K562 (cell line): ENCODE measurements around the gene HMGCL. TPM values are rescaled to one million over a fixed set of nuclear protein-coding genes. Genes with fewer than 3 reads are reported as not detected.

Source experiments
- ATAC-seq: fragments of 200-7000 bp; cut with Tn5 transposase; 3 replicates; pipeline ENCODE4 v1.9.1; 2020; ENCODE audit warnings: moderate library complexity
- BruUV-seq: library from RNA; stranded (reverse); fragments of 400-500 nt; replicated peaks from 2 replicates; lab custom pipeline; 2021; lab: Mats Ljungman, UMichigan
- CTCF ChIA-PET: fragments of 300-600 bp; formaldehyde crosslinking; extraction: SDS; loops from one replicate; lab custom pipeline; 2021; ENCODE audit warnings: low intra/inter-chr PET ratio; lab: Yijun Ruan, JAX
- POLR2A ChIA-PET: fragments of 300-600, 350-650 bp; sonication (Branson Sonifier 250); formaldehyde crosslinking; extraction: SDS; loops from one replicate; lab custom pipeline; 2021; ENCODE audit warnings: antibody characterized with exemption, inconsistent platforms; lab: Yijun Ruan, JAX
- DNase-seq, 4 experiments: peaks; one replicate each; pipeline versions ENCODE4 v3.0.0 to v3.0.0-alpha.2; 2011 to 2018; ENCODE audit warnings: low spot score in 3 of 4, mixed read lengths in 3 of 4; ENCODE audit errors: extremely low read depth in 1 of 4
- FAIRE-seq: peaks from 2 replicates; lab custom pipeline; 2011; peaks lifted over from hg19 to GRCh38; lab: Jason Lieb, UNC
- H2AFZ ChIP-seq: 2 replicates; pipeline ENCODE4 v1.6.0; 2011; ENCODE audit warnings: low read depth, low read length, control low read depth, inconsistent platforms
- H3K27ac ChIP-seq: fragments of 200-600 bp; 3 replicates; pipeline ENCODE4 v1.8.0; 2011; ENCODE audit warnings: low read depth, mild to moderate bottlenecking, control low read depth, inconsistent platforms, low read length, moderate library complexity, mixed read lengths; ENCODE audit errors: extremely low read depth
- H3K27me3 ChIP-seq, 2 experiments: fragments of 300-600 bp in 1 of 2; 2 replicates in 1 of 2; 3 replicates in 1 of 2; pipeline versions ENCODE4 v1.6.0 to v1.8.0; 2011; ENCODE audit warnings: inconsistent platforms in 2 of 2, low read length in 2 of 2, mild to moderate bottlenecking in 1 of 2, mixed read lengths in 1 of 2, moderate library complexity in 1 of 2; ENCODE audit not compliant: control insufficient read depth in 2 of 2, insufficient read depth in 2 of 2
- H3K36me3 ChIP-seq: fragments of 300-600 bp; 3 replicates; pipeline ENCODE4 v1.8.0; 2011; ENCODE audit warnings: mild to moderate bottlenecking, low read length, inconsistent platforms; ENCODE audit not compliant: control insufficient read depth, insufficient read depth
- H3K4me1 ChIP-seq, 2 experiments: fragments of 200-600 bp in 1 of 2; replicated peaks in 1 of 2; 2 replicates in 1 of 2; 3 replicates in 1 of 2; pipeline versions ENCODE4 v1.5.1 to v1.8.0; 2011; ENCODE audit warnings: inconsistent platforms in 2 of 2, low read length in 2 of 2, mild to moderate bottlenecking in 1 of 2, mixed read lengths in 1 of 2, moderate library complexity in 1 of 2; ENCODE audit not compliant: control insufficient read depth in 2 of 2, insufficient read depth in 2 of 2
- H3K4me2 ChIP-seq: 2 replicates; pipeline ENCODE4 v1.6.1; 2011; ENCODE audit warnings: low read length, control low read depth, inconsistent platforms, mixed read lengths; ENCODE audit not compliant: insufficient read depth
- H3K4me3 ChIP-seq: fragments of 200-600 bp; sonication (generic), shearing (Covaris generic); 2 replicates; pipeline ENCODE4 v1.5.1; 2016; ENCODE audit warnings: control low read depth, inconsistent platforms
- H3K79me2 ChIP-seq: fragments of 200-600 bp; 3 replicates; pipeline ENCODE4 v1.8.0; 2011; ENCODE audit warnings: low read length, inconsistent platforms; ENCODE audit not compliant: control insufficient read depth, insufficient read depth
- H3K9ac ChIP-seq, 2 experiments: 2 replicates each; pipeline versions ENCODE4 v1.6.0 to v1.6.1; 2011; ENCODE audit warnings: low read depth in 2 of 2, low read length in 2 of 2, control low read depth in 1 of 2, inconsistent platforms in 1 of 2, mild to moderate bottlenecking in 1 of 2, mixed read lengths in 1 of 2; ENCODE audit not compliant: insufficient read depth in 1 of 2
- H3K9me1 ChIP-seq: one replicate; pipeline ENCODE4 v1.6.0; 2011; ENCODE audit warnings: inconsistent platforms, mild to moderate bottlenecking, low read length, moderate library complexity; ENCODE audit not compliant: control insufficient read depth, insufficient read depth
- H3K9me3 ChIP-seq: replicated peaks from 2 replicates; pipeline ENCODE4 v1.5.1; 2011; ENCODE audit warnings: low read depth, low read length, inconsistent platforms; ENCODE audit not compliant: control insufficient read depth, insufficient read depth
- H4K20me1 ChIP-seq: replicated peaks from 2 replicates; pipeline ENCODE4 v1.6.1; 2011; ENCODE audit warnings: low read length, inconsistent platforms, mixed read lengths; ENCODE audit not compliant: control insufficient read depth, insufficient read depth
- BRD9 ChIP-seq: fragments of 450-650 bp; IDR thresholded peaks from 2 replicates; pipeline ENCODE4 v1.6.1; 2018; ENCODE audit warnings: low read depth; ENCODE audit not compliant: partially characterized antibody
- CHD4 ChIP-seq: fragments of 200-600 bp; sonication (generic); IDR thresholded peaks from 3 replicates; pipeline ENCODE4 v1.6.1; 2012; ENCODE audit warnings: low read depth, mild to moderate bottlenecking, mixed read lengths, low read length, inconsistent platforms; ENCODE audit not compliant: insufficient read depth, insufficient replicate concordance, poor library complexity, severe bottlenecking
- EWSR1 ChIP-seq: fragments of 450-650 bp; IDR thresholded peaks from 2 replicates; pipeline ENCODE4 v1.6.1; 2018; ENCODE audit warnings: borderline replicate concordance, mild to moderate bottlenecking, low read depth, moderate library complexity; ENCODE audit not compliant: partially characterized antibody
- HEY1 ChIP-seq: fragments of 250-450 bp; sonication (Bioruptor Pico); IDR thresholded peaks from 2 replicates; pipeline ENCODE4 v1.5.0; 2020; ENCODE audit warnings: mild to moderate bottlenecking, moderate library complexity, borderline replicate concordance
- KAT7 ChIP-seq: sonication (generic); formaldehyde crosslinking; IDR thresholded peaks from 2 replicates; pipeline ENCODE4 v1.8.0; 2022; ENCODE audit warnings: missing genetic modification reagents, mild to moderate bottlenecking, borderline replicate concordance
- MEIS2 ChIP-seq: fragments of 450-650 bp; IDR thresholded peaks from 2 replicates; pipeline ENCODE4 v1.6.1; 2014; ENCODE audit warnings: mild to moderate bottlenecking; ENCODE audit not compliant: partially characterized antibody
- NCOA1 ChIP-seq: fragments of 450-650 bp; IDR thresholded peaks from 2 replicates; pipeline ENCODE4 v1.6.1; 2016; ENCODE audit warnings: low read depth
- PTRF ChIP-seq: fragments of 450-650 bp; IDR thresholded peaks from 2 replicates; pipeline ENCODE4 v1.6.1; 2016; ENCODE audit warnings: mild to moderate bottlenecking, missing genetic modification characterization, missing compliant biosample characterization
- ZBTB26 ChIP-seq: fragments of 450-650 bp; formaldehyde crosslinking; IDR thresholded peaks from 2 replicates; pipeline ENCODE4 v1.4.0; 2022; ENCODE audit warnings: missing genetic modification characterization
- ZNF165 ChIP-seq: fragments of 250-450 bp; sonication (Bioruptor Pico); IDR thresholded peaks from 2 replicates; pipeline ENCODE4 v1.4.0; 2020; ENCODE audit warnings: borderline replicate concordance
- WGBS: fragments of 100-300 bp; shearing (Covaris generic); methylation state at CpG from one replicate; pipeline ENCODE4 v1.1.6; 2016; ENCODE audit warnings: low coverage, mixed read lengths; ENCODE audit not compliant: insufficient coverage; ENCODE audit errors: missing lambda C conversion rate; 5-methylcytosine and 5-hydroxymethylcytosine counted together
- in situ Hi-C: fragments of 300-500 bp; cut with MboI; formaldehyde crosslinking; loops from 4 replicates; pipeline ENCODE4 v1.15.0; 2018; ENCODE audit warnings: inconsistent platforms, mixed read lengths
- intact Hi-C: fragments of 100-400 bp; cut with micrococcal nuclease; formaldehyde crosslinking; loops from 2 replicates; pipeline ENCODE4 v1.14.2; 2022
- polyA plus RNA-seq, 8 experiments: library from polyadenylated mRNA; depleted of rRNA in 4 of 8; stranded (reverse) in 5 of 8; unstranded in 3 of 8; fragments of >200 nt; fragmentation: Nextera tagmentation in 2 of 8; fragmentation: Illumina TruSeq in 1 of 8; extraction: Ambion mirVana in 2 of 8; extraction: Trizol in 1 of 8; gene quantifications; 2 replicates each; pipeline versions ENCODE4 v1.2.1 to v1.2.3, GENCODE V29; 2011 to 2014; ENCODE audit warnings: inconsistent platforms in 1 of 8, missing spikeins in 1 of 8
- total RNA-seq, 7 experiments: library from RNA; depleted of rRNA in 6 of 7; stranded (reverse); fragments of >200 nt in 6 of 7; fragmentation: Illumina TruSeq in 2 of 7; extraction: Trizol in 2 of 7; gene quantifications; 2 replicates each; pipeline versions ENCODE4 v1.2.1 to v1.2.3, GENCODE V29; 2011 to 2021; ENCODE audit warnings: low replicate concordance in 1 of 7

Gene HMGCL
- total and polyA plus RNA-seq, 9 of the 15 experiments (the other 6 are each of a cell fraction or from before 2014, with no cell fraction given): 18.0 to 82.2 (median 24.2) TPM

GRCh38 chr1:23757812-23758211 is 67.4 kb downstream of the HMGCL start:
- in situ Hi-C loops: no loop called here
- ATAC-seq: no peak
- H3K27ac ChIP-seq: no peak overlapping the region
- BruUV-seq: no TSS peak
- H3K36me3 ChIP-seq: peaks cover 97% of the 10 kb centered on the region
- H3K9me1 ChIP-seq: no peaks in the 10 kb centered on the region
- ChIA-PET CTCF (no interaction called here), POLR2A (interaction anchor here (0.7 to 1.4 kb wide), 3 partner anchors 14 to 95 kb away, joined by 3 to 5 read pairs (median 3); no protein-coding TSS in a partner anchor)
- H2AFZ ChIP-seq: no peak overlapping the region
- H3K9ac ChIP-seq: no peak overlapping the region
- H3K9me3 ChIP-seq: no peaks in the 10 kb centered on the region
- intact Hi-C loops: no loop called here
- WGBS: 100% methylated on average over 1 of the region's 1 CpG
- FAIRE-seq: no peak
- H3K79me2 ChIP-seq: no peaks in the 10 kb centered on the region; the same call in 2 of the 3 replicates
- no peak for DNase-seq
- no peaks in the 10 kb centered on the region for H3K4me1 ChIP-seq
- H4K20me1 ChIP-seq: 0 out of 2 replicates have a peak, but pooled peaks cover 9% of the 10 kb centered on the region
- H3K4me2 ChIP-seq: no peak overlapping the region
- TF ChIP-seq ZBTB26 (CRISPR knock-in tag) (no peak), BRD9 (no peak), NCOA1 (no peak), ZNF165 (CRISPR knock-in tag) (no peak), EWSR1 (no peak), HEY1 (CRISPR knock-in tag) (no peak), MEIS2 (no peak), KAT7 (CRISPR knock-in tag) (no peak), CHD4 (no peak), PTRF (tag) (no peak)
- H3K4me3 ChIP-seq: no peak overlapping the region
- no peaks in the 10 kb centered on the region; a peak in 1 of 5 replicates for H3K27me3 ChIP-seq
